Testis (tissue), 3 donors: ENCODE results near the gene WBP1L. TPM values are rescaled to one million over a fixed set of nuclear protein-coding genes. Genes with fewer than 3 reads are reported as not detected.
"Not testable (repeated sequence)": the region's sequence is repeated elsewhere in the genome, so short reads cannot be mapped to it uniquely, and the experiment has no call there.

Experiments
- DNase-seq: peaks from one replicate; pipeline ENCODE4 v3.0.0-alpha.2; 2019
- H3K27ac ChIP-seq, 2 donors: fragments of 200-600 bp; sonication (generic); one replicate each; pipeline ENCODE4 v1.5.1; 2019
- H3K27me3 ChIP-seq: fragments of 200-600 bp; sonication (generic); one replicate; pipeline ENCODE4 v1.5.1; 2019
- H3K36me3 ChIP-seq: fragments of 200-600 bp; sonication (generic); one replicate; pipeline ENCODE4 v1.5.1; 2017; ENCODE audit warnings: low read depth; ENCODE audit errors: missing control alignments
- H3K4me1 ChIP-seq: fragments of 200-600 bp; sonication (generic); one replicate; pipeline ENCODE4 v1.5.1; 2019
- H3K4me3 ChIP-seq, 2 donors: fragments of 200-600 bp; sonication (generic); one replicate each; pipeline ENCODE4 v1.5.1; 2017 to 2019
- H3K9me3 ChIP-seq: fragments of 200-600 bp; sonication (generic); one replicate; pipeline ENCODE4 v1.5.1; 2017
- CTCF ChIP-seq, 3 experiments: fragments of 450-650 bp in 2 of 3; fragments of 200-600 bp in 1 of 3; sonication (generic) in 1 of 3; IDR thresholded peaks; one replicate each; pipeline ENCODE4 v1.5.1; 2016 to 2019; ENCODE audit warnings: antibody characterized with exemption in 3 of 3, mild to moderate bottlenecking in 2 of 3, moderate library complexity in 1 of 3
- POLR2A ChIP-seq: fragments of 450-650 bp; IDR thresholded peaks from one replicate; pipeline ENCODE4 v1.6.1; 2017; ENCODE audit warnings: antibody characterized with exemption, mild to moderate bottlenecking, moderate library complexity
- WGBS, 2 donors: methylation state at CpG; one replicate each; pipeline ENCODE4 v1.1.5; 2018; 5-methylcytosine and 5-hydroxymethylcytosine counted together
- intact Hi-C: fragments of 100-400 bp; cut with DNase I; formaldehyde crosslinking; loops from one replicate; pipeline ENCODE4 v1.15.1; 2023; ENCODE audit warnings: low total_unique reads
- polyA plus RNA-seq: library from polyadenylated mRNA; stranded (reverse); fragments of 350-450 nt; fragmentation: Illumina TruSeq; extraction: RNeasy Lipid Tissue Mini Kit (QIAGEN cat#74804); gene quantifications from one replicate; pipeline ENCODE4 v1.2.3, GENCODE V29; 2014; ENCODE audit warnings: low read depth, low replicate concordance; ENCODE audit not compliant: insufficient read depth
- total RNA-seq, 2 donors: library from RNA; depleted of rRNA; stranded (reverse); fragments of >200 nt; gene quantifications; one replicate each; pipeline ENCODE4 v1.2.3, GENCODE V29; 2016

Gene WBP1L
- total and polyA plus RNA-seq, 3 donors from 2014 or later, result 72.4 to 165 (median 113) TPM

- H3K4me1 ChIP-seq, result peaks cover 27% of the 10 kb centered on the region
- no peak for TF ChIP-seq CTCF (IDR thresholded peaks at IDR 0.05)
- TF ChIP-seq POLR2A, result no peak
- 5 to 10% methylated on average over 21 to 45 of the region's 46 CpGs for WGBS, 2 donors
- no peaks in the 10 kb centered on the region for H3K9me3 ChIP-seq
- peak; percentile 33 for DNase-seq
- H3K36me3 ChIP-seq, result no peaks in the 10 kb centered on the region
- peak within 1 kb of the TSS; percentile 75 to 95 for H3K27ac ChIP-seq
- no peaks in the 10 kb centered on the region for H3K27me3 ChIP-seq
- intact Hi-C loops, result loop anchor here (5.0 kb wide), 1 partner anchor 73 kb away; the partner anchor contains the start of gene TRIM8
- H3K4me3 ChIP-seq, result peak within 1 kb of the TSS; percentile 67 to 99
These were observed 28.9 kb upstream of the WBP1L start, which contains the start of gene SFXN2 for GRCh38 chr10:102714621-102715455. SFXN2 (plus strand) TSS chr10:102714636; CDS start chr10:102726637, 12,001 bp downstream.

GRCh38 chr10:102715880-102716279 lies 27.9 kb upstream of the WBP1L start:
- Histone ChIP-seq H3K4me3 (no peak overlapping the region), H3K9me3 (no peaks in the 10 kb centered on the region), H3K4me1 (peaks cover 25% of the 10 kb centered on the region), H3K36me3 (no peaks in the 10 kb centered on the region), H3K27ac (no peak overlapping the region), H3K27me3 (no peaks in the 10 kb centered on the region)
- 75 to 95% methylated on average over 1 of the region's 1 CpG for WGBS, 2 donors
- DNase-seq, result no peak
- TF ChIP-seq POLR2A (no peak), CTCF (IDR thresholded peaks at IDR 0.05) (no peak)
- intact Hi-C loops, result no loop called here

GRCh38 chr10:102716900-102717565 lies 26.7 kb upstream of the WBP1L start:
- 94 to 96% methylated on average over 18 of the region's 18 CpGs for WGBS, 2 donors
- H3K4me3 ChIP-seq, H3K27me3 ChIP-seq, H3K36me3 ChIP-seq, H3K9me3 ChIP-seq, DNase-seq, intact Hi-C loops: not testable (repeated sequence)
- Histone ChIP-seq H3K27ac (peak overlapping the region in 1 of 2 donors; percentile 73), H3K4me1 (peaks cover 28% of the 10 kb centered on the region)

GRCh38 chr10:102718220-102718619 lies 25.5 kb upstream of the WBP1L start:
- H3K9me3 ChIP-seq, result no peaks in the 10 kb centered on the region
- no peaks in the 10 kb centered on the region for H3K27me3 ChIP-seq
- TF ChIP-seq POLR2A, result no peak
- no peak for TF ChIP-seq CTCF (IDR thresholded peaks at IDR 0.05)
- H3K27ac ChIP-seq, result peak overlapping the region; percentile 21 to 73
- intact Hi-C loops, result no loop called here
- peak; percentile 67 for DNase-seq
- WGBS, 2 donors, result 24 to 70% methylated on average over 3 of the region's 3 CpGs
- H3K4me1 ChIP-seq, result peaks cover 22% of the 10 kb centered on the region
- H3K36me3 ChIP-seq, result no peaks in the 10 kb centered on the region
- no peak overlapping the region for H3K4me3 ChIP-seq

- Histone ChIP-seq H3K27ac (no peak overlapping the region), H3K4me3 (no peak overlapping the region), H3K27me3 (no peaks in the 10 kb centered on the region), H3K4me1 (peaks cover 16% of the 10 kb centered on the region), H3K9me3 (no peaks in the 10 kb centered on the region), H3K36me3 (no peaks in the 10 kb centered on the region)
- DNase-seq, result no peak
- no peak for TF ChIP-seq POLR2A
- TF ChIP-seq CTCF (IDR thresholded peaks at IDR 0.05), result no peak
- intact Hi-C loops, result loop anchor here (10.0 kb wide), 1 partner anchor 104 kb away; no protein-coding TSS in a partner anchor
- 91 to 95% methylated on average over 3 of the region's 3 CpGs for WGBS, 2 donors
These were observed 23.4 kb upstream of the WBP1L start for GRCh38 chr10:102720337-102720736.
